LHCN-M2 (cell line): Measurements from ENCODE around the gene ZNF512B. TPM values are rescaled to one million over a fixed set of nuclear protein-coding genes. Genes with fewer than 3 reads are reported as not detected.
"Not testable (repeated sequence)": the region's sequence is repeated elsewhere in the genome, so short reads cannot be mapped to it uniquely, and the experiment has no call there.

ENCODE experiments used
- DNase-seq: peaks from one replicate; pipeline ENCODE4 v3.0.0-alpha.2; 2012; ENCODE audit warnings: low read depth
- total RNA-seq: library from RNA; depleted of rRNA; stranded (reverse); fragments of >200 nt; gene quantifications from 2 replicates; pipeline ENCODE4 v1.2.3, GENCODE V29; 2014

ZNF512B gene
- total RNA-seq, 1 experiment from 2014 or later = 13.2 TPM

GRCh38 chr20:63978319-63979228 is 8.8 kb upstream of the ZNF512B start:
- DNase-seq = no peak

- DNase-seq = peak; percentile 76
Observed at GRCh38 chr20:63977739-63978276, 8.1 kb upstream of the ZNF512B start.

DNA sequence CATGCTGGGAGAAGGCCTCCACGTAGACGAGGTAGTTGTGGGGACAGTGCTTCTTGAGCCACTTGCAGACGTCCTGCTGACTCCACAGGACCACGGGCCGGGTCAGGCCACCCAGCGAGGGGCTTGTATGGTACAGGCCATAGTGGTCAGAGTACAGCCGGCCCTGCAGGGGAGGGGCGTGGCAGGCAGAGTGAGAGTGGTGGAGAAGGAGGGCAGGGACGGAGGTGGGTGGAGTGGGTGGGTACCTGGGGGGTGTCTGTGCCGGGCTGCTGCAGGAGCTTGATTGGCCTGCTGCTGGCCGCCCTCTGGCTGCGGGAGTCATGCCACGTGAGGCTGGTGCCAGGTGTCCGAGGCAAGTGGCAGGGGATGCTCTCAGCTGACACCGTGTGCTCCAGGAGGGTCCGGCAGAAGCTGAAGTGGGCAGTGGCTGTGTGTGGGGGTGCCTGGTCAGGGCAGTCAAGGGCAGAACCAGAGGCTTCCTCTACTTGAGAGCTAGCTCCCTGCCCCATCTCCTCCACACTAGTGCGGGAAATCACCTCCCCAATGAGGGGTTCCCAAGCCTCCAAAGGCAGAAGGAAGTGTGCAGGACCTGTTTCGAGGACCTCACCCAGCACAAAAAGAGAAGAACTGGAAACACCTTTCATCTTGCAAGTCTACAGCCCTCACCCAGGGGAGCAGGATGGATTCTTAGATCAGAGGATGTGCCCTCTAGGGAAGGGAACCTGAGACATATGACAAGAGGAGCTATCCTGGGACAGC is 7.4 kb upstream of the ZNF512B start:
- no peak for DNase-seq

DNA sequence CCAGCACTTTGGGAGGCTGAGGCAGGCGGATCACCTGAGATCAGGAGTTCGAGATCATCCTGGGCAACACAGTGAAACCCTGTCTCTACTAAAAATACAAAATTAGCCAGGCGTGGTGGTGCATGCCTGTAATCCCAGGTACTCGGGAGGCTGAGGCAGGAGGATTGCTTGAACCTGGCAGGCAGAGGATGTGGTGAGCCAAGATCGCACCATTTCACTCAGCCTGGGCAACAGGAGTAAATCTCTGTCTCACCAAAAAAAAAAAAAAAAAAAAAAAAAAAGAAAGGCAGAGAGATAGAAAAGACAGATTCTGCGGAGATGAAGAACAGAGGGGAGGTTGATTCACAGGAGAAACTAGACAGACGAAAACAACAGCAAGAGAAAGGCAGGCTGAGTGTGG is 6.8 kb upstream of the ZNF512B start:
- DNase-seq = not testable (repeated sequence)

GRCh38 chr20:63974402-63975200 is 4.9 kb upstream of the ZNF512B start:
- DNase-seq = no peak

- DNase-seq = peak; percentile 76
Observed at GRCh38 chr20:63973636-63974401, 4.1 kb upstream of the ZNF512B start.

- DNase-seq = no peak
Observed at GRCh38 chr20:63973160-63973479, 3.4 kb upstream of the ZNF512B start.

DNA sequence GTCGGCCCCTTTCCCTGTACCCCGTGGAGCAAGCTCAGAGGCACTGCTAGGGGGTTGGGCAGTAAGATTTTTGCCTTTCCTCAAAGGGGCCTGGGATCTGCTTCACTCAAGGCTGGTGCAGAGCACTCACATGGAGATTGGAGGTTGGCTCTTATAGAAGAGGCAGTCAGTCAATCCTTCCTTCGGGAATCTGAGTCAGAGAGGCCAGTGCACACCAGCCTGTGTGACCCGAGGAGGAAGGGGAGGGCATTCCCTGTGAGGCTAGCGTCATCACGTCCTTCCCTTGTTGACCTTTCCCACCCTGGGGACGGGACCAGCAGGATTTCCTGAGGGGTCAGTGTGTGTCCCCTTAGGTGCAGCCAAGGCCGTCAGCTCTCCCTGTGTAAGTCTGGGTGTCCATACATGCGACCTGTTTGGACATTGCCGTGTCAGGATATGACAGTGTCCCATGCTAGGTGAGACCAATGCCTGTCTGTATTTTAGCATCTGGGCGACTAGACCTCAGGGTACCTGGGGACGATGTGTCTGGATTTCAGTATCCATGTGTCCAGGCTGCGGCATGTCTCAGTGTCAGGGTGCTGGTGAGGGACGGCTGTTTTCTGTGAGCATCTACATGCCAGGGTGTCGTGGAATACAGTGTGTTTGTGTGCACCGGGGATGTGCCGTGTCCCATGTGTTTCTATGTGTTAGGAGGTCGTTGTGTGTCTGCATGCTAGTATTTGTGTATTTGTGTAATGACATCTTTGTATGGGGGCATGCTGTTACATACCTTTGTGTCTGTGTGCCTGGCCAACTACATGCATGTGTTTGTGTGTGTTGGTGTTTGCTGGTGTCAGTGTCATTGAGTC is 2.8 kb upstream of the ZNF512B start:
- DNase-seq = no peak

- not testable (repeated sequence) for DNase-seq
Observed at GRCh38 chr20:63971960-63972311, 2.2 kb upstream of the ZNF512B start.

DNA sequence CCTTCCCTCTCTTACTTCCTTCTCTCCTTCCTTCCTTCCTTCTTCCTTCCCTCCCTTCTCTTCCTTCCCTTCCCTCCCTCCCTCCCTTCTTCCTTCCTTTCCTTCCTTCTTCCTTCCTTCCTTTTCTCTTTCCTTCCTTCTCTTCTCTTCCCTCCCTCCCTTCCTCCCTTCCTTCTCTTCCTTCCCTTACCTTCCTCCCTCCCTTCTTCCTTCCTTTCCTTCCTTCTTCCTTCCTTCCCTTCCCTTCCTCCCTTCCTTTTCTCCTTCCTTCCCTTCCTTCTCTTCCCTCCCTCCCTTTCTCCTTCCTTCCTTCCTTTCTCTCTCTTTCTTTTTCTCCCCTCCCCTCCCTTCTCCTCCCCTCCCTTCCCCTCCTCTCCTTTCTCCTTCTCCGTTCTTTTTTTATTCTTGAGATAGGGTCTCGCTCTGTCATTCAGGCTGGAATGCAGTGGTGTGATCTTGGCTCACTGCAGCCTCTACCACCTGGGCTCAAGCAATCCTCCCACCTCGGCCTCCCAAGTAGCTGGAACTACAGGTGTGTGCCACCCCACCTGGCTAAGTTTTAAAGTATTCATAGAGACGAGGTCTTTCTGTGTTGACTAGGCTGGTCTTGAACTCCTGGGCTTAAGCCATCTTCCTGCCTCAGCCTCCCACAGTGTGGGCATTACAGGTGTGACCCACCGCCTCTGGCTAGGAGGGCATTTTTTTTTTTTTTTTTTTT is 1.1 kb upstream of the ZNF512B start:
- no peak for DNase-seq

DNA sequence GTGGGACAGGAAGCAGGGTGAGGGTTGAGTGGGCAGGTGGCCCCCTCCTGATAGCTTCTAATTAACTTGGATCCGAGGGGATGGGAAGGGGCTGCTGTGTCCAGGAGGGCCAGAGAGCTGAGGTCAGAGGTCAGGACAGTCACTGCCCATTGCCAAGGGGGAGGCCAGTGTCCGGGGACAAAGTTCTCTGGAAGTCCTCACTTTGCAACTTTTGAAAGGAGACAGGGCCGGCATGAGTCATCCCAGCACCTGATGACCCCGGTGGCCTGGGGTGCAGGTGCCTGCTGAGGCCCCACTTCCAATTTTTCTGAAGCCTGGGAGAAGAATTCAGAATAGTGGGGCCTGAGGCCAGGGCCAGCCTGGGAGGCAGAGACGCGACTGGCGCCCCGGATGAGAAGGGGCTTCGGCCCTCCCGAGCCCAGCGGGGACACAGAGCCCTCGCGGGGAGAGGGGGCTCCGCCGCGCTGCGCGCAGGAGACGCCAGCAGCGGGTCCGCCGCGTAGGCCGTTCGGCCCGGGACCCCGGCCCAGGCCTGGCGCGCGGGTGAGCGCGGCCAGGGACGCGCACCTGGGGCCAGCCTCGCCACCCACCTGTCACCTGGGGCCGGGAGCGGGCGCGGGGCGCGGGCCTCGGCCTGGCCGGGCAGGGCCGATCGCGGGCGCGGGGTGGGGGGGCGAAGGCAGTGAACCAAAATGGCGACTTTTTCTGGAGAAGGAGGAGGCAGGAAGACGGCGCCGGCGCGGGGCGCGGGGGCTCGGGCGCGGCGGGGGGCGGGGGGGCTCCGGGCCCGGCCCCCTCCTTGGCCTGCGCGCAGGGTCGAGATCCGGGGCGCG is 586 bp downstream of the ZNF512B start:
- no peak for DNase-seq

GRCh38 chr20:63968136-63968927 is 1.4 kb downstream of the ZNF512B start:
- DNase-seq = no peak

DNA sequence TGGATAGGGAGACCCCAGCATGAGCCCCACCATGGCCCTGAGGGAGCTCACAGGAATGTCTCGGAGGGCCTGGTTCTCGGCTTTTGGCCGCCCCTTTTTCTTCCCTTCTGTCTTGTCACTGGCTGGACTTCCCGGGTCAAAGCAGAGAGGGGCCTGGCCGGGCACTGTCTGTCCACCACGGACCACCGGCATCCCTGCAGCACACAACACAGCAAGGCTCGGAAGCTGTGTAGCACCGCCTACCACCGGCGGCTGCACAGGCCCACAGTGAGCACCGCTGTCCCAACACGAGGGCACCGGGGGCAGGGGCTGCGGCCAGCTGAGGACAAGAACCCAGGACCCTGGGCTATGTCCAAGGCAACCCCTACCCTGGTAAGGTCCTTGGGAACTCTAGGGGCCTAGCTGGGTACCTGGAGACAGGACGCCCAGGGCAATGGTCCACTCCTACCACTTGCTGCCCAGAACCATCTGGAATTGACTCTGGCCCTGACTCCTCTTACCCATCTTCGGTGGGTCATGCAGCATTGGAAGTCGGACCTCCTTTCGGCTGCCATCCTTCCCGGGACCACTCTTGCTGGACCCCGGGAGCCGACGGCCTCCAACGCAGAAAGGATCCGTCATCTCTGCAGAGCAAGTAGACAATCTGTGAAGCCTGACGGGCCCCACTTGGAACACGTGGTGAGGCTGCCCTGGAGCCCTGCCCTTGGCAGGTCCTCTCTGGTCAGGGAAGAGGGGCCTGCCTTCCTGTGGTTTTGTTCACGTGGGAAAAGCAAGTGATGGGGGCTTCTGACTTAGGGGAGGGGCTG is 2.2 kb downstream of the ZNF512B start:
- no peak for DNase-seq

DNA sequence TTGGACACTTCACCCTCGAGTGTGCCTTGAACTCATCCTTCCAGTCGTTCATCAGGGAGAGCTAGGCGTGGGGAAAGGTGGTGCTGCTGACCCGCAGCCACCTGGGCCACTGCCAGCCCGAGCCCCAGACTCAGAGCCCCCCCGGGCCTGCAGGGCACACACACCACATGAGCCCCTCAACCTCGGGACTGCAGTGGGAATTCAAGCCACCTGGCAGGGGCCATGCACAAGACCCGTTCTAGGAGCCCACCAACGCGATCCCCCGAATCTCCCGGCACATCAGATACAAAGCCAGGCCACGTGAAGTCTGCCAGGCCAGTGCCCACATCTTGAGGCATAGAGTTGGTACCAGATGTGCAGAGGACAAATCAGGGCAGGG is 2.8 kb downstream of the ZNF512B start:
- DNase-seq = no peak

GRCh38 chr20:63966172-63966943 is 3.4 kb downstream of the ZNF512B start:
- no peak for DNase-seq

- no peak for DNase-seq
Observed at GRCh38 chr20:63964412-63964811, 5.3 kb downstream of the ZNF512B start.
